ENCODE measurements around the gene MEGF11. TPM values are rescaled to one million over a fixed set of nuclear protein-coding genes. Genes with fewer than 3 reads are reported as not detected.

Gene MEGF11
- total and polyA plus RNA-seq, 8 donors, result 0.05 to 0.92 (median 0.14) TPM; not detected in 4

- intact Hi-C loops (cut with DNase I; ENCODE audit: low total_unique reads), result no loop called here
- Histone ChIP-seq H3K4me3 (no peak overlapping the region), H3K27me3 (peaks cover 0 to 48% (median 0%) of the 10 kb centered on the region in 3 donors), H3K9me3 (no peaks in the 10 kb centered on the region), H3K27ac (no peak overlapping the region), H3K36me3 (no peaks in the 10 kb centered on the region), H3K4me1 (no peaks in the 10 kb centered on the region)
- TF ChIP-seq POLR2AphosphoS5 (IDR thresholded peaks at IDR 0.05) (no peak), POLR2A (IDR thresholded peaks at IDR 0.05) (no peak), CTCF (IDR thresholded peaks at IDR 0.05) (no peak), EP300 (IDR thresholded peaks at IDR 0.05) (no peak)
- WGBS, 5 donors, result 67 to 70% (median 70%) methylated on average over 9 of the region's 9 CpGs
- no peak for DNase-seq
Measured at GRCh38 chr15:66234798-66235197, 18.8 kb downstream of the MEGF11 start.

GRCh38 chr15:66233487-66234415 is 19.8 kb downstream of the MEGF11 start:
- intact Hi-C loops (cut with DNase I; ENCODE audit: low total_unique reads), result no loop called here
- Histone ChIP-seq H3K4me1 (no peaks in the 10 kb centered on the region), H3K27me3 (peaks cover 0 to 43% (median 0%) of the 10 kb centered on the region in 3 donors), H3K36me3 (no peaks in the 10 kb centered on the region), H3K9me3 (peaks cover 0 to 5% (median under 1%) of the 10 kb centered on the region in 4 donors), H3K27ac (no peak overlapping the region), H3K4me3 (no peak overlapping the region)
- no peak for DNase-seq
- TF ChIP-seq POLR2A (IDR thresholded peaks at IDR 0.05), result no peak
- TF ChIP-seq CTCF (IDR thresholded peaks at IDR 0.05), result no peak
- TF ChIP-seq EP300 (IDR thresholded peaks at IDR 0.05), result no peak
- no peak for TF ChIP-seq POLR2AphosphoS5 (IDR thresholded peaks at IDR 0.05)
- WGBS, 5 donors, result 70 to 85% (median 79%) methylated on average over 12 to 14 of the region's 14 CpGs

GRCh38 chr15:66232267-66232625 is 21.3 kb downstream of the MEGF11 start:
- DNase-seq, result no peak
- Histone ChIP-seq H3K4me1 (no peaks in the 10 kb centered on the region), H3K36me3 (no peaks in the 10 kb centered on the region), H3K27me3 (peaks cover 0 to 39% (median 0%) of the 10 kb centered on the region in 3 donors), H3K9me3 (peaks cover 0 to 9% (median 3%) of the 10 kb centered on the region in 4 donors), H3K4me3 (no peak overlapping the region), H3K27ac (no peak overlapping the region)
- intact Hi-C loops (cut with DNase I; ENCODE audit: low total_unique reads), result no loop called here
- no peak for TF ChIP-seq CTCF (IDR thresholded peaks at IDR 0.05)
- TF ChIP-seq EP300 (IDR thresholded peaks at IDR 0.05), result no peak
- TF ChIP-seq POLR2A (IDR thresholded peaks at IDR 0.05), result no peak
- no peak for TF ChIP-seq POLR2AphosphoS5 (IDR thresholded peaks at IDR 0.05)
- 76 to 85% (median 77%) methylated on average over 3 of the region's 3 CpGs for WGBS, 5 donors

GRCh38 chr15:66231394-66232266 is 21.9 kb downstream of the MEGF11 start:
- Histone ChIP-seq H3K4me1 (no peaks in the 10 kb centered on the region), H3K9me3 (peaks cover 0 to 9% (median 3%) of the 10 kb centered on the region in 4 donors), H3K27me3 (peaks cover 0 to 35% (median 0%) of the 10 kb centered on the region in 3 donors), H3K4me3 (no peak overlapping the region), H3K36me3 (no peaks in the 10 kb centered on the region), H3K27ac (no peak overlapping the region)
- 67 to 84% (median 79%) methylated on average over 8 of the region's 8 CpGs for WGBS, 5 donors
- TF ChIP-seq POLR2AphosphoS5 (IDR thresholded peaks at IDR 0.05), result no peak
- no peak for TF ChIP-seq POLR2A (IDR thresholded peaks at IDR 0.05)
- no peak for TF ChIP-seq EP300 (IDR thresholded peaks at IDR 0.05)
- DNase-seq, result no peak
- intact Hi-C loops (cut with DNase I; ENCODE audit: low total_unique reads), result no loop called here
